Peyer's patch (tissue), 4 donors: ENCODE results near the gene ARHGAP12. TPM values are rescaled to one million over a fixed set of nuclear protein-coding genes. Genes with fewer than 3 reads are reported as not detected.
"Not testable (repeated sequence)": the region's sequence is repeated elsewhere in the genome, so short reads cannot be mapped to it uniquely, and the experiment has no call there.

ENCODE experiments used
- DNase-seq, 3 donors: peaks; one replicate each; pipeline ENCODE4 v3.0.0-alpha.2; 2017 to 2019
- H3K27ac ChIP-seq, 4 donors: fragments of 200-600 bp; sonication (generic); one replicate each; pipeline ENCODE4 v1.5.1; 2016 to 2019
- H3K27me3 ChIP-seq, 2 donors: fragments of 200-600 bp; sonication (generic); one replicate each; pipeline ENCODE4 v1.5.1; 2019
- H3K36me3 ChIP-seq, 3 donors: fragments of 200-600 bp; sonication (generic); one replicate each; pipeline ENCODE4 v1.5.1; 2016 to 2019
- H3K4me1 ChIP-seq, 4 donors: fragments of 200-600 bp; sonication (generic); one replicate each; pipeline ENCODE4 v1.5.1; 2016 to 2019
- H3K4me3 ChIP-seq, 4 donors: fragments of 200-600 bp; sonication (generic); 1 replicate in 3 of 4; 2 replicates in 1 of 4; pipeline ENCODE4 v1.5.1; 2016 to 2019; ENCODE audit warnings: mild to moderate bottlenecking in 1 of 4
- H3K9me3 ChIP-seq, 4 donors: fragments of 200-600 bp; sonication (generic); one replicate each; pipeline ENCODE4 v1.5.1; 2016 to 2019; ENCODE audit warnings: mild to moderate bottlenecking in 1 of 4
- POLR2A ChIP-seq, 2 donors: fragments of 450-650 bp; IDR thresholded peaks; one replicate each; pipeline ENCODE4 v1.5.1; 2017; ENCODE audit warnings: antibody characterized with exemption in 2 of 2, mild to moderate bottlenecking in 2 of 2, moderate library complexity in 2 of 2
- total RNA-seq, 4 donors: library from RNA; depleted of rRNA; stranded (reverse); fragments of >200 nt; gene quantifications; one replicate each; pipeline ENCODE4 v1.1.0, GENCODE V29; 2016
- TF ChIP-seq, protein P1 (sequence below), 6 experiments: fragments of 450-650 bp in 4 of 6; fragments of 200-600 bp in 2 of 6; sonication (generic) in 1 of 6; IDR thresholded peaks; one replicate each; pipeline ENCODE4 v1.5.1; 2017 to 2019; ENCODE audit warnings: antibody characterized with exemption in 6 of 6, mild to moderate bottlenecking in 3 of 6, moderate library complexity in 1 of 6

The ARHGAP12 gene
- total RNA-seq, 4 donors from 2014 or later: 46.7 to 56.9 (median 52.4) TPM

- Histone ChIP-seq H3K4me3 (no peak overlapping the region), H3K9me3 (no peaks in the 10 kb centered on the region), H3K36me3 (no peaks in the 10 kb centered on the region), H3K27ac (no peak overlapping the region), H3K27me3 (no peaks in the 10 kb centered on the region), H3K4me1 (no peaks in the 10 kb centered on the region)
- TF ChIP-seq, protein P1, sequence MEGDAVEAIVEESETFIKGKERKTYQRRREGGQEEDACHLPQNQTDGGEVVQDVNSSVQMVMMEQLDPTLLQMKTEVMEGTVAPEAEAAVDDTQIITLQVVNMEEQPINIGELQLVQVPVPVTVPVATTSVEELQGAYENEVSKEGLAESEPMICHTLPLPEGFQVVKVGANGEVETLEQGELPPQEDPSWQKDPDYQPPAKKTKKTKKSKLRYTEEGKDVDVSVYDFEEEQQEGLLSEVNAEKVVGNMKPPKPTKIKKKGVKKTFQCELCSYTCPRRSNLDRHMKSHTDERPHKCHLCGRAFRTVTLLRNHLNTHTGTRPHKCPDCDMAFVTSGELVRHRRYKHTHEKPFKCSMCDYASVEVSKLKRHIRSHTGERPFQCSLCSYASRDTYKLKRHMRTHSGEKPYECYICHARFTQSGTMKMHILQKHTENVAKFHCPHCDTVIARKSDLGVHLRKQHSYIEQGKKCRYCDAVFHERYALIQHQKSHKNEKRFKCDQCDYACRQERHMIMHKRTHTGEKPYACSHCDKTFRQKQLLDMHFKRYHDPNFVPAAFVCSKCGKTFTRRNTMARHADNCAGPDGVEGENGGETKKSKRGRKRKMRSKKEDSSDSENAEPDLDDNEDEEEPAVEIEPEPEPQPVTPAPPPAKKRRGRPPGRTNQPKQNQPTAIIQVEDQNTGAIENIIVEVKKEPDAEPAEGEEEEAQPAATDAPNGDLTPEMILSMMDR (IDR thresholded peaks at IDR 0.05): no peak
- no peak for TF ChIP-seq POLR2A (IDR thresholded peaks at IDR 0.05)
- no peak for DNase-seq
Measured at GRCh38 chr10:31774928-31775650, 153.5 kb downstream of the ARHGAP12 start.

- TF ChIP-seq POLR2A (IDR thresholded peaks at IDR 0.05): no peak
- TF ChIP-seq, protein P1 (IDR thresholded peaks at IDR 0.05): no peak
- Histone ChIP-seq H3K27ac (no peak overlapping the region), H3K4me3 (no peak overlapping the region), H3K9me3 (no peaks in the 10 kb centered on the region), H3K4me1 (no peaks in the 10 kb centered on the region), H3K27me3 (no peaks in the 10 kb centered on the region), H3K36me3 (no peaks in the 10 kb centered on the region)
- no peak for DNase-seq
Measured at GRCh38 chr10:31774299-31774900, 154.2 kb downstream of the ARHGAP12 start.

DNA sequence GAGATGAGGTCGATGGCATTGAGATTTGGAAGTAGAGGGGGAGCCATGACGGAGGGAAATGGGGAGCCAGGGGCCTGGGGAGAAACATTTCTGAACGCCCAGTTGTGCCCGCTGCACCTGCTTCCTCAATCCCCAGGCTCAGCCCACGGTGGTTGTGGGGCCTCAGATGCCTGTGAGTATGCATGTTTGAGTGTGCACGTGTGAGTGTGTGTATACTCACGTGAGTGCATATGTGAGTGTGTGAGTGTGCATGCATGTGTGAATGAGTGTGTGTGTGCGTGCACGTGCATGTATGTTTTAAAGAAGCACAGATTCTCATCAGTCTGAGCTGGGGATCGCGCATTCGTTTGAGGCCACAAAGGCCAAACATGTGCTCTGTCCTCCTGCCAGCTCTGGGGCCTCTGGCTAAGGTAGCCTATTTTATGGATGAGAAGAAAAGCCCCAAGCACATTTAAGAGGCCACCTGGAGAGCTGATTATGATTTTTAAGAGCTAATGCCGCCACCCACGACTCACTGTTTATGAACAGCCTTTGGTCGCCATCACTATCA lies 154.8 kb downstream of the ARHGAP12 start:
- DNase-seq: no peak
- Histone ChIP-seq H3K9me3 (no peaks in the 10 kb centered on the region), H3K27ac (no peak overlapping the region), H3K36me3 (no peaks in the 10 kb centered on the region), H3K4me1 (no peaks in the 10 kb centered on the region), H3K27me3 (no peaks in the 10 kb centered on the region), H3K4me3 (no peak overlapping the region)
- TF ChIP-seq POLR2A (IDR thresholded peaks at IDR 0.05): no peak

DNA sequence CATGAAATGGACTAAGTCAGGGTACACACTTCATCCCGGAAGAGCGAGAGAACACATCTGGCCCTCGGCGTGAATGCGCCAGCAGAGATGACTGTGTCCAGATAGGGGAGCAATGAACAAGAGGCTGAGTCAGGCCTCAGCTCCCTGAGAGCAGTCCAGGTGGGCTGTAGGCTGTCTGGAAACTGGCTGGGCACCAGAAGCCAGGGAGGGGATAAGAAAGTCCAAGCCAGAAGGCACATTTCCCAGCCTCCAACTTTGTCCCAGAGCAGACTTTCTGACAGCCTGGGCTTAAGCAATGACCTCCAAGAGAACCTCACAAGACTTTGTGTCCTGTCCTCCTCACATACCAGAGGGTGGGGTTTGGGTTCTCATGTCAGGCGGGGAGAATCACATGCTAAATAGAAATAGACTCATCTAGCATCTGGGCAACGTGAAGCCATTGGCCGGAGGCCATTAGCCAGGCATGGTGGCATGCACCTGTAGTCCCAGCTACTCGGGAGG lies 157.2 kb downstream of the ARHGAP12 start:
- H3K27ac ChIP-seq: no peak overlapping the region
- DNase-seq: no peak
- H3K9me3 ChIP-seq: no peaks in the 10 kb centered on the region
- no peak overlapping the region for H3K4me3 ChIP-seq
- H3K27me3 ChIP-seq: no peaks in the 10 kb centered on the region
- H3K36me3 ChIP-seq: no peaks in the 10 kb centered on the region
- H3K4me1 ChIP-seq: no peaks in the 10 kb centered on the region
- TF ChIP-seq POLR2A (IDR thresholded peaks at IDR 0.05): no peak
- TF ChIP-seq, protein P1 (IDR thresholded peaks at IDR 0.05): no peak

DNA sequence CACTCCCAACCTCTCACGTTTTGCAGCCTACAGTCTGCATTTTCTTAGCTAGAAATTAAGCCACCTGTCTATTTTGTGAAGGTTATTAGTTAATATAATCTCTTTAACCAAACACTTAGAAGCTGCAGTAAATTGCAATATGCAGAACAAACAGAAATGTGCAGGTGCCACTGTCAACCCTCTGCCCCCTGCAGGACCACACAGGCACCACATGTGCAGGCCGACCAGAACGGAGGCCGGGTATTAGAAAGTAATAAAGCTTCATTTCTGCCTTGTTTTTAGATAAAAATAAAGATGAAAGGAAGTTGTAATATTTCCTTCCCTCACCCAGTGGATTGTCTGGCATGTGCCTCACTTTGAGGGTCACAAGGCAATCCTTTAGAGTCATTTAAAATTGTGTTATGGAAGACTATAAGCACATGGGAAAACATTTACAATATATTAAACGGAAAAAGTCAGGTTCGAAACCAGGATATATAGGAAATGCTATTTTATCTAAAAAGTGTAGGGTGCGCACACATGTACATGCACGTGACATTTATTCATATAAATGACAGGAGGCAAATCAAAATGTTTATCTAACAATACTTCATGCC lies 158.2 kb downstream of the ARHGAP12 start:
- TF ChIP-seq POLR2A (IDR thresholded peaks at IDR 0.05): no peak
- TF ChIP-seq, protein P1 (IDR thresholded peaks at IDR 0.05): peak; percentile 57 to 81 (median 77)
- DNase-seq: peak in 2 of 3 donors; percentile 57 to 74
- Histone ChIP-seq H3K4me3 (no peak overlapping the region), H3K4me1 (no peaks in the 10 kb centered on the region), H3K9me3 (no peaks in the 10 kb centered on the region), H3K27me3 (no peaks in the 10 kb centered on the region), H3K27ac (no peak overlapping the region), H3K36me3 (no peaks in the 10 kb centered on the region)

GRCh38 chr10:31769564-31769963 lies 159.1 kb downstream of the ARHGAP12 start:
- no peaks in the 10 kb centered on the region for H3K27me3 ChIP-seq
- no peaks in the 10 kb centered on the region for H3K36me3 ChIP-seq
- TF ChIP-seq, protein P1 (IDR thresholded peaks at IDR 0.05): no peak
- no peak for TF ChIP-seq POLR2A (IDR thresholded peaks at IDR 0.05)
- H3K4me3 ChIP-seq: no peak overlapping the region
- H3K9me3 ChIP-seq: no peaks in the 10 kb centered on the region
- no peaks in the 10 kb centered on the region for H3K4me1 ChIP-seq
- no peak overlapping the region for H3K27ac ChIP-seq
- no peak for DNase-seq

- not testable (repeated sequence) for H3K36me3 ChIP-seq, H3K4me3 ChIP-seq, H3K27me3 ChIP-seq, H3K9me3 ChIP-seq, H3K27ac ChIP-seq, DNase-seq, H3K4me1 ChIP-seq
Measured at GRCh38 chr10:31768935-31769334, 159.7 kb downstream of the ARHGAP12 start.
